Stimulated activated CD8-positive, alpha-beta memory T cell treated with anti-CD3 and anti-CD28 coated beads, Interleukin-2, amount 100 ng/mL, for 48 hours (primary cell): Measurements from ENCODE around the gene CISD1.
"Not testable (repeated sequence)": the region's sequence is repeated elsewhere in the genome, so short reads cannot be mapped to it uniquely, and the experiment has no call there.

ENCODE experiments used
- DNase-seq, 2 donors: peaks; one replicate each; pipeline ENCODE4 v3.0.0-alpha.2; 2020; ENCODE audit warnings: low read depth in 2 of 2

The CISD1 gene

DNA sequence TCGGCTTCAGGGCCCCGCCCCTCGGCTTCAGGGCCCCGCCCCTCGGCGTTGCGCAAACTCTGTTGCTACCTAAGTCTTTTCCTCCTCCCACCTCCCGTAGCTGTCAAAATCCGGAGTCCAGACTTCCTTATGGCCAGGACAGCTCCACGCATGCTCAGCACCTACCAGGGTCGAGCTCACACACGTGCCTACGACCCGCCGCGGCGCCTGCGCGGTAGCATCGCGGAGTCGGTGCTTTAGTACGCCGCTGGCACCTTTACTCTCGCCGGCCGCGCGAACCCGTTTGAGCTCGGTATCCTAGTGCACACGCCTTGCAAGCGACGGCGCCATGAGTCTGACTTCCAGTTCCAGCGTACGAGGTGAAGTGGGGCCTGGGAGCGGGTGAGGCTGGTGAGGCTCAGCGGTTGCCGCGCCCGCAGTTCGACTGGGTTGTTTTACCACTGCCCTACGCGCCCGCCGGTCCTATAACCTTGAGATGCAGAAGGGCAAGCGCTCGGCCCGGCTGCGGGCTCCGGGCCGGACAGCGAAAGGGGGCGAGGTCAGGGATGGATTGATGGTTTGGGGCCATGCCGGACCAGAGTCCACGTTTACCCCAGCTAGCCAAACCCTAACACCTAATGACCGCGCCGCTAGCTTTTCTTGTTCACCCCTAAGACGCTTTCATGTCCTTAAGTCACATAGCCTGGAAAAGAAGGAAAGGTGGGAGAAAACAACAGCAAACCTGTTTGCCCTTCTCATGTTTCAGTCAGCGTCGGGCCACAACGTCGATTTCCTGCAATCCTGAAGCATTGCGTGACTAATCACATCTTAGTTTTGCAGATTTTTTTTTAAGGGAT lies at the start of gene CISD1:
Gene CISD1, plus strand, starts transcription at position 217 of the 836 bp plus-strand sequence. Its CDS starts 112 bp downstream, at position 329.
- DNase-seq: peak; percentile 85 to 88

DNA sequence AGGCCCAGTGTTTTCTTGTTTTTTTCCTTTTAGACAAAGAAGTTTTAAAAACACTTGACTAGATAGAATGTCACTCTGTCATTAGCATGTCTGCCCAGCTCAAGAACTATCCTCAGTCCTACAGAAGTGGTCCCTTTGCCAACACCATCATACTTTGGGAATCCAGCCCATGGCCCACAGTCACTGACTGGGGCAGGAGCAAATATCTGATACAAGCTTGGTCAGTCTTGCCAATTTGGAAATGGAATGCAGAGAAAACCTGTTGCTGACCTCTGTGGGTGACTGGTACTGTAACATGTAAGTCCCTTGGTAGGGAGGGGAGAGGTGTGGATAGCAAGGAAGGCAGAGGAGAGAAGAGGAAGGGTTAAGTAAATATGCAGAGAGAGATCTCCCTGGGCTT lies 49.1 kb upstream of the CISD1 start:
- no peak for DNase-seq

GRCh38 chr10:58220769-58221451 lies 48.1 kb upstream of the CISD1 start:
- DNase-seq: no peak

DNA sequence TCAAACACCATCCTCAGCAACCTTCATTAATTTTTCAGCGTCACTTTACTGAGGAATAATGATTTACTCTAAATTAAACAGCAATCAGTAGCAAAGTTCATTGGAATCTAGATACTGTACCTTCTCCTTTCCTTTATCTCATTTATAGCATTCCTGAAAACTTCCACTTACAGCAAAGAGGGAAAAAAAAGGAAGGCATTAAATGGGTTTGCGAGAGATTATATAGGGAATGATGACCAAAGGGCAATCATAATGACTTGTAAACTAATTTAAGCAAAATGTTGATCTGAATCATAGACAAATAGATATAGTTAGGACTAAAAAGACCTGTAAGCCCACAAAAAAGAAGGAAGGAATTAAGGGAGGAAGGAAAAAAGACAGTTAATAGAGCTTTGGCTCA lies 43.3 kb upstream of the CISD1 start:
- DNase-seq: no peak

DNA sequence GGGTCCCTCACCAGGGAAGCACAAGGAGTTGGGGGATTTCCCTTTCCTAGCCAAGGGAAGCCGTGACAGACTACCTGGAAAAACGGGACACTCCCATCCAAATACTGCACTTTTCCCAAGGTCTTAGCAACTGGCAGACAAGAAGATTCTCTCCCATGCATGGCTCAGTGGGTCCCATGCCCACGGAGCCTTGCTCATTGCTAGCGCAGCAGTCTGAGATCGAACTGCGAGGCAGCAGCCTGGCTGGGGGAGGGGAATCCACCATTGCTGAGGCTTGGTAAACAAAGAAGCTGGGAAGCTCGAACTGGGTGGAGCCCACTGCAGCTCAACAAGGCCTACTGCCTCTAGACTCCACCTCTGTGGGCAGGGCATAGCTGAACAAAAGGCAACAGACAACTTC lies 39.1 kb upstream of the CISD1 start:
- DNase-seq: not testable (repeated sequence)

DNA sequence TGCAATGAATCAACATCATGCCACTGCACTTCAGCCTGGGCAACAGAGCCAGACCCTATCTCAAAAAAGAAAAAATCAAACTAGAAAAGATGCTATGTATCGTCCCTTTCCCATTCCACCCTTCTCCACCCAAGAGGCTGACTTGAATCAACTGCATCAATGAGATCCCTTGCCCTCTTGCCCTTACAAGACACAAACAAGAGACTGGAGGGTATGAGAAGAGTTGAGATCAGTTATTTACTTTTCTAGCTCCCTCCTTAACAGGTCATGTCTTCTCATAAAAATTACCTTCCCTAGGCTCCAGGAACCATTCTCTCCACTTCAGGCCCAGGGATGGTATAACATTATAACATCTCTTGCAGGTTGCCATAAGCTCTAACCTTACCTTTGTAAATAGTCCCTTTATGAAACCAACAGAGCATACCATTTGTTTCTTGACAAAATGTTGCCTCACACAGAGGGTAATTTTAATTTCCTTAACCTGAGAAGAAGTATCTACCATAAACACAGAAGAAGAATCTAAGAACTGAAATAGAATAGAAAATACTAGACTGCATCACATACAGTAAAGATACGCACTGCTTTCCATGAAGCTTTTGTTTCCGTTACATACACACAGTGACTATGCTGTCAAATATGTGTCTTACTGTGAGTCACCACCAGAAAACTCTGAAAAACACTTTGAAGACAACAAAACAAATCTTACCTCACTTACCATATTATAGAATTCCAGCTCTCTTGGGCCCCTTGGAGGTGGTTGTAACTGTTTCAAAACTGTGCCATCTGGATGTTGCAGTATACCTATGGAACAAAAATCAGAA lies 31.7 kb upstream of the CISD1 start:
- no peak for DNase-seq

DNA sequence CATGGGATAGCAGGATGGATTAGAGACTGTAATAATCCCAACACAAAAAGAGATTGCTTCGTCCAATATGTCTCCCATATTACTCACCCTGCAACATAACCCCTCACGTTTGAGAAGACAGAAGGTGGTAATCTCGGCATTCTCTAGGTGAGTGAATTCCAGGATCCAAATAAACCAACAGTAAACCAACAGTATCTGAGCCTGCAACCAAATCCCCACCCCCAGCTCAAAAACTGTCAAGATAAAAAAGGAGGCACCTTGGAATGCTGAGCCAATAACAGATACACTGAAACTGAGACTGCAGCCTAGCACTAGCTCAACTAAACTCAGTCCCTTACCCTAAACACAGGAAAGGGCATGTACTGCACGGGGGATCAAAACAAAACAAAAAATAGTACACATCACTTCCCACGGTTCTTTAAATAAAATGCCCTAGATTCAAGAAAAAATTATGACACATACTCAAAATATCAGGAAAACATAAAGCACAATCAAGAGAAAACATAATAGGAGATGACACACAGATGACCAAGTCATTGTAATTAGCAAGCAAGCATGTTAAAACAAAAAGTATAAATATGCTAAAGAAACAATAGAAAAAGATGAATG lies 29.3 kb upstream of the CISD1 start:
- no peak for DNase-seq

GRCh38 chr10:58240531-58240930 lies 28.4 kb upstream of the CISD1 start:
- DNase-seq: no peak

GRCh38 chr10:58241346-58241745 lies 27.6 kb upstream of the CISD1 start:
- no peak for DNase-seq

- no peak for DNase-seq
These were observed 25.7 kb upstream of the CISD1 start for GRCh38 chr10:58243269-58243668.

DNA sequence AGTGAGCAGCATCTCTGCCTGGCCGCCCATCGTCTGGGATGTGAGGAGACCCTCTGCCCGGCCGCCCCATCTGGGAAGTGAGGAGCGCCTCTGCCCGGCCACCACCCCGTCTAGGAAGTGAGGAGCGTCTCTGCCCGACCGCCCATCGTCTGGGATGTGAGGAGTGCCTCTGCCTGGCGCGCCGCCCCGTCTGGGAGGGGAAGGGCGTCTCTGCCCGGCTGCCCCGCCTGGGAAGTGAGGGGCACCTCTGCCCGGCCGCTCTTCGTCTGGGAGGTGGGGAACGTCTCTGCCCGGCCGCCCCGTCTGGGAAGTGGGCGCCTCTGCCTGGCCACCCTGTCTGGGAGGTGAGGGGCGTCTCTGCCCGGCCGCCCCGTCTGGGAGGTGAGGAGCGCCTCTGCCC lies 25.2 kb upstream of the CISD1 start:
- not testable (repeated sequence) for DNase-seq

DNA sequence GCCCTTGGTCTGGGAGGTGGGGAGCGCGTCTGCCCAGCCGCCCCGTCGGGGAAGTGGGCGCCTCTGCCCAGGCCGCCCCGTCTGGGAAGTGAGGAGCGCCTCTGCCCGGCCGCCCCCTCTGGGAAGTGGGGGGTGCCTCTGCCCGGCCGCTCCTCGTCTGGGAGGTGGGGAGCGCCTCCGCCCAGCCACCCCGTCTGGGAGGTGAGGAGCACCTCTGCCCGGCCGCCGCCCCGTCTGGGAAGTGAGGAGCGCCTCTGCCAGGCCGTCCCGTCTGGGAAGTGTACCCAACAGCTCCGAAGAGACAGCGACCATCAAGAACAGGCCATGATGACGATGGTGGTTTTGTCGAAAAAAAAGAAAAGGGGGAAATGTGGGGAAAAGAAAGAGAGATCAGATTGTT lies 24.7 kb upstream of the CISD1 start:
- DNase-seq: not testable (repeated sequence)

DNA sequence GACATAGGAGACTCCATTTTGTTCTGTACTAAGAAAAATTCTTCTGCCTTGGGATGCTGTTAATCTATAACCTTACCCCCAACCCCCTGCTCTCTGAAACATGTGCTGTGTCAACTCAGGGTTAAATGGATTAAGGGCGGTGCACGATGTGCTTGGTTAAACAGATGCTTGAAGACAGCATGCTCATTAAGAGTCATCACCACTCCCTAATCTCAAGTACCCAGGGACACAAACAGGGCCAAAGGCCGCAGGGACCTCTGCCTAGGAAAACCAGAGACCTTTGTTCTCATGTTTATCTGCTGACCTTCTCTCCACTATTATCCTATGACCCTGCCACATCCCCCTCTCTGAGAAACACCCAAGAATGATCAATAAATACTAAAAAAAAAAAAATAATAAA lies 24.3 kb upstream of the CISD1 start:
- not testable (repeated sequence) for DNase-seq

- no peak for DNase-seq
These were observed 15.8 kb upstream of the CISD1 start for GRCh38 chr10:58253184-58253583.

DNA sequence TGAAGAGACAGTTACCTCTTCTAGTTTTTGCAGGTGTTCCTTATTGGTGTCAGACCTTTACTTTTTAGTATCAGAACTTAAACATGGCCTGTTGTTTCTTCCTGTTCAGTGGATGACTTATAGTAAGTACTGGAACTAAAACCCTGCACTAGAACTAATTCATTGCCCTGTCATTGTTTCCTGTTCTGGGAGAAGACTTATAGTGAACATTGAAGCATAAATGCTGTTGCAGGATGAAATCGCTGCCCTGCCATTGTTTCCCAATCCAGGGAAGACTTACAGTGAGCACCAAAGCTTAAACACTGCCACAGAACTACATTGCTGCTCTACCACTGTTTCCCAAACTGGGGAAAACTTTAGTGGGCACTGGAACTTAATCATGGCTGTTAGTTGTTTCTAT lies 14.3 kb upstream of the CISD1 start:
- no peak for DNase-seq

DNA sequence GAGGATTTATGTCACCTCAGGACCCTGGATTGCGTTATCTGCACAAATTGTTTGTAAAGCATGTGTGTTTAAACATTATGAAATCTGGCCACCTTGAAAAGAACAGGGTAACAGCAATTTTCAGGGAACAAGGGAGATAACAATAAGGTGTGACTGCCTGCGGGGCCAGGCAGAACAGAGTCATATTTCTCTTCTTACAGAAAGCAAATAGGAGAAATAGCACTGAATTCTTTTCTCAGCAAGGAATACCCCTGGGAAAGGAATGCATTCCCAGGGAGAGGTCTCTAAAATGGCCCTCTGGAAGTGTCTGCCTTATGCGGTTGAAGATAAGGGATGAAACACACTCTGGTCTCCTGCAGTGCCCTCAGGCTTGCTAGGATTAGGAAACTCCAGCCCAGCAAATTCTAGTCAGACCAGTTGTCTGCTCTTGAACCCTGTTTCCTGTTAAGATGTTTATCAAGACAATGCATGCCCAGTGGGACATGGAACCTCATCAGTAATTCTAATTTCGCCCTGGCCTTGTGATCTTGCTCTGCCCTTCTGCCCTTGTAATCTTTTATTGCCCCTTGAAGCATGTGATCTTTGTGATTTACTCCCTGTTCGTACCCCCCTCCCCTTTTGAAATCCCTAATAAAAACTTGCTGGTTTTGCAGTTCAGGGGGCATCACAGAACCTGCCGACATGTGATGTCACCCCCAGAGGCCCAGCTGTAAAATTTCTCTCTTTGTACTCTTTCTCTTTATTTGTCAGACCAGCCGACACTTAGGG lies 12.8 kb upstream of the CISD1 start:
- DNase-seq: not testable (repeated sequence)

DNA sequence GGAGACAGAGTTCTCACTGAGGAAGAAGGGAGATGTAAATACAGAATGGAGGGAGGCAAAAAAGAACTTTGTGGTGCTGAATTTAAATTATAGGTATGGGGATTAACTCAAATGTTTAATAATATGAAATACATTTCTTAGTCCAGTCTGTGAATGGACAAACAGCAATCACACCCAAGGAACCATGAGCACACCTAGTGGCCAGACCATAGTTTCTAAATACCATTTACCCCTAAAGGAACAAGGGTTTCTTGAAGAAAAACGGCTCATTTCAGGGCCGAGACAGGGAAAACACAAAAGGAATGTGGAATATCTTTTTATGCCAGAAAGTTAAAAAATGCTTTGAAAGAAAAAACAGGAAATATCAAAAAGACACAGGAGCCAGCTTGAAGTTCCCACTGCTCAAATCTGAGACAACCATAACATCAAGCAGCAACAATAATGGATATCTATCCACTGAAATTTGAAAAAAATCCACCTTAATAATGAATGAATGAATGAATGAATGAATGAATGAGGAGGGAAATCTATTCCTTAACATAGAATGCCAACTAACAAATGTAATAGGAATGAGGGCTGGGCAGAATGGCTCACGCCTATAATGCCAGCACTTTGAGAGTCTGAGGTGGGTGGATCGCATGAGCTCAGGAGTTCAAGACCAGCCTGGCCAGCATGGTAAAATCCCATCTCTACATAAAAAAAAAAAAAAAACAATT lies 9.8 kb upstream of the CISD1 start:
- no peak for DNase-seq

DNA sequence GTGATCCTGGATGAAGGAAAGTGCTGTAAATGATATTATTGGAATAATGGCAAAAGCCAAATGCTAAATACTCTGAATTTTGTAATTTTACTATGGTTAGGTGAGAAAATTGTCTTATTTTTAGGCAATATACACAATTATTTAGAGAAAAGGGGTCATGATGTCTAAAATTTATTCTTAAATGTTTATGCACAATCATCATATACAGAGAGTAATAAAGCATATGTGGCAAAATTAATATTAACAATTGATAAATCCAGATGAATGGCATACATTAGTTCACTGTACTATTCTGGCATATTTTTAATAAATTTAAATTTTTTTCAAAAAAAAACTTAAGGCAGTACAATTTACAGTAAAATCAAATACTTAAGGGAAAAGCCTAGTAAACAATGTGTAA lies 8.6 kb upstream of the CISD1 start:
- DNase-seq: no peak

DNA sequence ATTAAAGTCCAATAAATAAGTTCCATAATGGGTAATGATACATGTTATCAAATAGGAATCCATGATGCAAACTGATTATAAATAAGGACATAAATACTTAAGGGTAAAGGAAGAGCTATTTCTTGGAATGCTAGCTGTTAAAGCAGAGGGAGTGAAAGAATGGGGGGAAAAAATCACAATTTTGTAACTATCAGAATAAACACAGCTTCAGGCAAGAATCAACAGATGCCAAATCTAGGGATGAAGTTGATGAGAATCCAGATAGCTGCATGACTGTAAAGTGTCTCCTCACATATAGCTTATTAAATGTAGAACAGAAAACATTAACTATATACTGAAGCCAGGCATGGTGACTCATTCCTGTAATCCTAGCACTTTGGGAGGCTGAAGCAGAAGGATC lies 6.2 kb upstream of the CISD1 start:
- no peak for DNase-seq

- no peak for DNase-seq
These were observed 4.2 kb upstream of the CISD1 start for GRCh38 chr10:58264780-58265179.

DNA sequence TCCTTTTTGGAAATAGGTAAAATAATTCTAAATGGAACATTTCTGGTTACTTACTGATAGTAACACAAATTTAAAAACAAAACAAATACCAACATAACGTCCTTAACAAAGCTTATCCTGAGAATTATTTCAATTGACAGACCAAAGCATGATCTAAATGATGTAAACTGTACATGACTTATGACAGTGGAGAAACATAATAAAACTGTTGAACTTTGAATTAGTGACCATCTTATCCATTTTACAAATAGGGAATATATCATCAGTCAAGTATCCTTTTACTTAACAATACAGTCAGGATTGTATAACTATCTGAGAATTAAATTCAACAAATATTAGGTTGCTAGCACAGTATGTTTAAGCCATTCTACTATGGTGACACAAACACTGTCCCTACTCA lies 3.7 kb upstream of the CISD1 start:
- DNase-seq: no peak
